Measurements from ENCODE around the gene KIRREL2.

The KIRREL2 gene

DNA sequence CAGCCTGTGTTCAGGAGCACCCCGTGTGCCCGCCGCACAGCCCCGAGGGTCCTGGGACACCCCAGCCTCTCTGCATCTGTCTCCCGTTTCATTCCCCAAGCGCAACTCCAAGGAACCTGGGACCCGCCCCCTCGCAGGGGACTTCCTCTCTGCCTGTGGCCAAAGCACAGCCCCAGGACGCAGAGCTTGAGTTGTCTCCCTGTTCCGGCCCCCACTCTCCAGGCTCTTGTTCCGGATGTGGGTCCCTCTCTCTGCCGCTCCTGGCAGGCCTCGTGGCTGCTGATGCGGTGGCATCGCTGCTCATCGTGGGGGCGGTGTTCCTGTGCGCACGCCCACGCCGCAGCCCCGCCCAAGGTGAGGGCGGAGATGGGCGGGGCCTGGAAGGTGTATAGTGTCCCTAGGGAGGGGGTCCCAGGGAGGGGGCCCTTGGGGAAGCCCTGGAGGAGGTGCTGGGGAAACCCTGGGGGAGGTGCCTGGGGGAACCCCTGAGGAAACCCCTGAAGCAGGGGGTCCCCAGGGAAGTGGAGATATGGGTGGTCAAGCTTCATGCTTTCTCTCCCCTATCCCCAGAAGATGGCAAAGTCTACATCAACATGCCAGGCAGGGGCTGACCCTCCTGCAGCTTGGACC lies 47.0 kb downstream of the KIRREL2 start (continued):
- TF ChIP-seq, protein P1, sequence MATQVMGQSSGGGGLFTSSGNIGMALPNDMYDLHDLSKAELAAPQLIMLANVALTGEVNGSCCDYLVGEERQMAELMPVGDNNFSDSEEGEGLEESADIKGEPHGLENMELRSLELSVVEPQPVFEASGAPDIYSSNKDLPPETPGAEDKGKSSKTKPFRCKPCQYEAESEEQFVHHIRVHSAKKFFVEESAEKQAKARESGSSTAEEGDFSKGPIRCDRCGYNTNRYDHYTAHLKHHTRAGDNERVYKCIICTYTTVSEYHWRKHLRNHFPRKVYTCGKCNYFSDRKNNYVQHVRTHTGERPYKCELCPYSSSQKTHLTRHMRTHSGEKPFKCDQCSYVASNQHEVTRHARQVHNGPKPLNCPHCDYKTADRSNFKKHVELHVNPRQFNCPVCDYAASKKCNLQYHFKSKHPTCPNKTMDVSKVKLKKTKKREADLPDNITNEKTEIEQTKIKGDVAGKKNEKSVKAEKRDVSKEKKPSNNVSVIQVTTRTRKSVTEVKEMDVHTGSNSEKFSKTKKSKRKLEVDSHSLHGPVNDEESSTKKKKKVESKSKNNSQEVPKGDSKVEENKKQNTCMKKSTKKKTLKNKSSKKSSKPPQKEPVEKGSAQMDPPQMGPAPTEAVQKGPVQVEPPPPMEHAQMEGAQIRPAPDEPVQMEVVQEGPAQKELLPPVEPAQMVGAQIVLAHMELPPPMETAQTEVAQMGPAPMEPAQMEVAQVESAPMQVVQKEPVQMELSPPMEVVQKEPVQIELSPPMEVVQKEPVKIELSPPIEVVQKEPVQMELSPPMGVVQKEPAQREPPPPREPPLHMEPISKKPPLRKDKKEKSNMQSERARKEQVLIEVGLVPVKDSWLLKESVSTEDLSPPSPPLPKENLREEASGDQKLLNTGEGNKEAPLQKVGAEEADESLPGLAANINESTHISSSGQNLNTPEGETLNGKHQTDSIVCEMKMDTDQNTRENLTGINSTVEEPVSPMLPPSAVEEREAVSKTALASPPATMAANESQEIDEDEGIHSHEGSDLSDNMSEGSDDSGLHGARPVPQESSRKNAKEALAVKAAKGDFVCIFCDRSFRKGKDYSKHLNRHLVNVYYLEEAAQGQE (tag by site-specific recombination; IDR thresholded peaks at IDR 0.05), result 0 out of 2 replicates have a peak, but pooled peaks have one; percentile 21
- TF ChIP-seq, protein P2, sequence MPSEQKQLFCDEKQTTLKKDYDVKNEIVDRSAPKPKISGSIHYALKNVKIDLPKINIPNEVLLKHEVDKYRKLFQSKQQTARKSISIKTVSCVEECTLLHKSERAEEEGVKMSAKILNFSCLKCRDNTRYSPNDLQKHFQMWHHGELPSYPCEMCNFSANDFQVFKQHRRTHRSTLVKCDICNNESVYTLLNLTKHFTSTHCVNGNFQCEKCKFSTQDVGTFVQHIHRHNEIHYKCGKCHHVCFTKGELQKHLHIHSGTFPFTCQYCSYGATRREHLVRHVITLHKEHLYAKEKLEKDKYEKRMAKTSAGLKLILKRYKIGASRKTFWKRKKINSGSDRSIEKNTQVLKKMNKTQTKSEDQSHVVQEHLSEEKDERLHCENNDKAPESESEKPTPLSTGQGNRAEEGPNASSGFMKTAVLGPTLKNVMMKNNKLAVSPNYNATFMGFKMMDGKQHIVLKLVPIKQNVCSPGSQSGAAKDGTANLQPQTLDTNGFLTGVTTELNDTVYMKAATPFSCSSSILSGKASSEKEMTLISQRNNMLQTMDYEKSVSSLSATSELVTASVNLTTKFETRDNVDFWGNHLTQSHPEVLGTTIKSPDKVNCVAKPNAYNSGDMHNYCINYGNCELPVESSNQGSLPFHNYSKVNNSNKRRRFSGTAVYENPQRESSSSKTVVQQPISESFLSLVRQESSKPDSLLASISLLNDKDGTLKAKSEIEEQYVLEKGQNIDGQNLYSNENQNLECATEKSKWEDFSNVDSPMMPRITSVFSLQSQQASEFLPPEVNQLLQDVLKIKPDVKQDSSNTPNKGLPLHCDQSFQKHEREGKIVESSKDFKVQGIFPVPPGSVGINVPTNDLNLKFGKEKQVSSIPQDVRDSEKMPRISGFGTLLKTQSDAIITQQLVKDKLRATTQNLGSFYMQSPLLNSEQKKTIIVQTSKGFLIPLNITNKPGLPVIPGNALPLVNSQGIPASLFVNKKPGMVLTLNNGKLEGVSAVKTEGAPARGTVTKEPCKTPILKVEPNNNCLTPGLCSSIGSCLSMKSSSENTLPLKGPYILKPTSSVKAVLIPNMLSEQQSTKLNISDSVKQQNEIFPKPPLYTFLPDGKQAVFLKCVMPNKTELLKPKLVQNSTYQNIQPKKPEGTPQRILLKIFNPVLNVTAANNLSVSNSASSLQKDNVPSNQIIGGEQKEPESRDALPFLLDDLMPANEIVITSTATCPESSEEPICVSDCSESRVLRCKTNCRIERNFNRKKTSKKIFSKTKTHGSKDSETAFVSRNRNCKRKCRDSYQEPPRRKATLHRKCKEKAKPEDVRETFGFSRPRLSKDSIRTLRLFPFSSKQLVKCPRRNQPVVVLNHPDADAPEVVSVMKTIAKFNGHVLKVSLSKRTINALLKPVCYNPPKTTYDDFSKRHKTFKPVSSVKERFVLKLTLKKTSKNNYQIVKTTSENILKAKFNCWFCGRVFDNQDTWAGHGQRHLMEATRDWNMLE (tag by site-specific recombination; conservative IDR thresholded peaks at IDR 0.05; ENCODE audit: low read depth), result peak; percentile 65; the same call in 1 of the 2 replicates
- TF ChIP-seq GLIS2 (tag by site-specific recombination; IDR thresholded peaks at IDR 0.05), result peak; percentile 98
- TF ChIP-seq ZNF76 (tag by site-specific recombination; IDR thresholded peaks at IDR 0.05; ENCODE audit: borderline replicate concordance, low read depth), result peak; percentile 50; the same call in 1 of the 2 replicates
- peak; percentile 64 for TF ChIP-seq ZBTB48 (tag by site-specific recombination; IDR thresholded peaks at IDR 0.05)
- TF ChIP-seq SP7 (tag by site-specific recombination; IDR thresholded peaks at IDR 0.05), result peak; percentile 86
- TF ChIP-seq KLF16 (tag by site-specific recombination; IDR thresholded peaks at IDR 0.05), result peak; percentile 96
- TF ChIP-seq INSM2 (tag by site-specific recombination; IDR thresholded peaks at IDR 0.05), result peak; percentile 40; the same call in 1 of the 2 replicates
- peak; percentile 95; the same call in 1 of the 2 replicates for TF ChIP-seq ZNF501 (tag by site-specific recombination; IDR thresholded peaks at IDR 0.05)
- peak; percentile 69; the same call in 1 of the 2 replicates for TF ChIP-seq ZBTB10 (tag by site-specific recombination; IDR thresholded peaks at IDR 0.05)
- TF ChIP-seq, protein P3, sequence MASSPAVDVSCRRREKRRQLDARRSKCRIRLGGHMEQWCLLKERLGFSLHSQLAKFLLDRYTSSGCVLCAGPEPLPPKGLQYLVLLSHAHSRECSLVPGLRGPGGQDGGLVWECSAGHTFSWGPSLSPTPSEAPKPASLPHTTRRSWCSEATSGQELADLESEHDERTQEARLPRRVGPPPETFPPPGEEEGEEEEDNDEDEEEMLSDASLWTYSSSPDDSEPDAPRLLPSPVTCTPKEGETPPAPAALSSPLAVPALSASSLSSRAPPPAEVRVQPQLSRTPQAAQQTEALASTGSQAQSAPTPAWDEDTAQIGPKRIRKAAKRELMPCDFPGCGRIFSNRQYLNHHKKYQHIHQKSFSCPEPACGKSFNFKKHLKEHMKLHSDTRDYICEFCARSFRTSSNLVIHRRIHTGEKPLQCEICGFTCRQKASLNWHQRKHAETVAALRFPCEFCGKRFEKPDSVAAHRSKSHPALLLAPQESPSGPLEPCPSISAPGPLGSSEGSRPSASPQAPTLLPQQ (tag by site-specific recombination; IDR thresholded peaks at IDR 0.05), result peak; percentile 99
- TF ChIP-seq ZNF324 (tag by site-specific recombination; IDR thresholded peaks at IDR 0.05), result peak; percentile 62; the same call in 1 of the 2 replicates
- peak; percentile 99 for TF ChIP-seq ZBTB17 (tag by site-specific recombination; IDR thresholded peaks at IDR 0.05)
- TF ChIP-seq GLIS1 (tag by site-specific recombination; IDR thresholded peaks at IDR 0.05), result peak; percentile 96
- TF ChIP-seq ZBTB8A (tag by site-specific recombination; IDR thresholded peaks at IDR 0.05), result peak; percentile 36; the same call in 1 of the 2 replicates
- TF ChIP-seq SP2 (tag by site-specific recombination; IDR thresholded peaks at IDR 0.05), result peak; percentile 100
- TF ChIP-seq ZNF133 (tag by site-specific recombination; IDR thresholded peaks at IDR 0.05), result no peak
- TF ChIP-seq, protein P4, sequence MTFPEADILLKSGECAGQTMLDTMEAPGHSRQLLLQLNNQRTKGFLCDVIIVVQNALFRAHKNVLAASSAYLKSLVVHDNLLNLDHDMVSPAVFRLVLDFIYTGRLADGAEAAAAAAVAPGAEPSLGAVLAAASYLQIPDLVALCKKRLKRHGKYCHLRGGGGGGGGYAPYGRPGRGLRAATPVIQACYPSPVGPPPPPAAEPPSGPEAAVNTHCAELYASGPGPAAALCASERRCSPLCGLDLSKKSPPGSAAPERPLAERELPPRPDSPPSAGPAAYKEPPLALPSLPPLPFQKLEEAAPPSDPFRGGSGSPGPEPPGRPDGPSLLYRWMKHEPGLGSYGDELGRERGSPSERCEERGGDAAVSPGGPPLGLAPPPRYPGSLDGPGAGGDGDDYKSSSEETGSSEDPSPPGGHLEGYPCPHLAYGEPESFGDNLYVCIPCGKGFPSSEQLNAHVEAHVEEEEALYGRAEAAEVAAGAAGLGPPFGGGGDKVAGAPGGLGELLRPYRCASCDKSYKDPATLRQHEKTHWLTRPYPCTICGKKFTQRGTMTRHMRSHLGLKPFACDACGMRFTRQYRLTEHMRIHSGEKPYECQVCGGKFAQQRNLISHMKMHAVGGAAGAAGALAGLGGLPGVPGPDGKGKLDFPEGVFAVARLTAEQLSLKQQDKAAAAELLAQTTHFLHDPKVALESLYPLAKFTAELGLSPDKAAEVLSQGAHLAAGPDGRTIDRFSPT (tag by site-specific recombination; IDR thresholded peaks at IDR 0.05), result peak; percentile 85

Data from HEK293 (cell line).